ENCODE data around the gene TSSK2. TPM values are rescaled to one million over a fixed set of nuclear protein-coding genes. Genes with fewer than 3 reads are reported as not detected.

Gene TSSK2
- total RNA-seq, 2 experiments from 2014 or later: not detected

- no TSS peak for BruUV-seq (replicated peaks)
- no peak overlapping the region for H2AFZ ChIP-seq (ENCODE audit: low read length)
- no peaks in the 10 kb centered on the region for H3K9me2 ChIP-seq (ENCODE audit: insufficient read depth, low read length)
- no peaks in the 10 kb centered on the region for H3K36me3 ChIP-seq (ENCODE audit: insufficient read depth, low read length)
- no peak for DNase-seq (ENCODE audit: low spot score)
- peaks cover 30% of the 10 kb centered on the region for H3K4me1 ChIP-seq (ENCODE audit: insufficient read depth, low read length, poor library complexity, severe bottlenecking)
- ChIA-PET POLR2A (no interaction called here), CTCF (ENCODE audit: unreplicated experiment) (no interaction called here)
- H4K20me1 ChIP-seq (ENCODE audit: insufficient read depth, low read length): peaks cover 7% of the 10 kb centered on the region; the same call in 1 of the 2 replicates
- intact Hi-C loops (cut with micrococcal nuclease; ENCODE audit: unreplicated experiment): no loop called here
- H3K4me3 ChIP-seq (ENCODE audit: low read depth, low read length, poor library complexity, severe bottlenecking): no peak overlapping the region
- H3K4me2 ChIP-seq (ENCODE audit: low read length): no peak overlapping the region
- H3K27ac ChIP-seq (ENCODE audit: low read depth, low read length, poor library complexity, severe bottlenecking): no peak overlapping the region
- H3K79me2 ChIP-seq (ENCODE audit: insufficient read depth, low read depth, low read length): peaks cover 28% of the 10 kb centered on the region
- no peak for TF ChIP-seq EZH2phosphoT487 (IDR thresholded peaks at IDR 0.05; ENCODE audit: borderline replicate concordance, low read depth, low read length)
- TF ChIP-seq CTCF (conservative IDR thresholded peaks at IDR 0.05; ENCODE audit: low read length): no peak
- H3K9me3 ChIP-seq (ENCODE audit: low read length): no peaks in the 10 kb centered on the region
These were observed 7.2 kb upstream of the TSSK2 start for GRCh38 chr22:19123936-19124335.

GRCh38 chr22:19124377-19124776 lies 6.7 kb upstream of the TSSK2 start:
- no peak for DNase-seq (ENCODE audit: low spot score)
- Histone ChIP-seq H3K4me1 (ENCODE audit: insufficient read depth, low read length, poor library complexity, severe bottlenecking) (peaks cover 30% of the 10 kb centered on the region), H3K9me3 (ENCODE audit: low read length) (no peaks in the 10 kb centered on the region), H2AFZ (ENCODE audit: low read length) (no peak overlapping the region), H3K4me3 (ENCODE audit: low read depth, low read length, poor library complexity, severe bottlenecking) (no peak overlapping the region), H3K9me2 (ENCODE audit: insufficient read depth, low read length) (no peaks in the 10 kb centered on the region), H4K20me1 (ENCODE audit: insufficient read depth, low read length) (0 out of 2 replicates have a peak, but pooled peaks cover 4% of the 10 kb centered on the region), H3K36me3 (ENCODE audit: insufficient read depth, low read length) (no peaks in the 10 kb centered on the region), H3K27ac (ENCODE audit: low read depth, low read length, poor library complexity, severe bottlenecking) (no peak overlapping the region), H3K4me2 (ENCODE audit: low read length) (no peak overlapping the region), H3K79me2 (ENCODE audit: insufficient read depth, low read depth, low read length) (peaks cover 24% of the 10 kb centered on the region)
- BruUV-seq (replicated peaks): no TSS peak
- intact Hi-C loops (cut with micrococcal nuclease; ENCODE audit: unreplicated experiment): no loop called here
- CTCF ChIA-PET (ENCODE audit: unreplicated experiment): no interaction called here
- no peak for TF ChIP-seq EZH2phosphoT487 (IDR thresholded peaks at IDR 0.05; ENCODE audit: borderline replicate concordance, low read depth, low read length)
- no peak for TF ChIP-seq CTCF (conservative IDR thresholded peaks at IDR 0.05; ENCODE audit: low read length)
- POLR2A ChIA-PET: no interaction called here

GRCh38 chr22:19125011-19125410 lies 6.1 kb upstream of the TSSK2 start:
- CTCF ChIA-PET (ENCODE audit: unreplicated experiment): no interaction called here
- Histone ChIP-seq H3K9me3 (ENCODE audit: low read length) (no peaks in the 10 kb centered on the region), H3K27ac (ENCODE audit: low read depth, low read length, poor library complexity, severe bottlenecking) (no peak overlapping the region), H3K79me2 (ENCODE audit: insufficient read depth, low read depth, low read length) (peaks cover 18% of the 10 kb centered on the region), H4K20me1 (ENCODE audit: insufficient read depth, low read length) (0 out of 2 replicates have a peak, but pooled peaks cover 1% of the 10 kb centered on the region), H3K4me3 (ENCODE audit: low read depth, low read length, poor library complexity, severe bottlenecking) (no peak overlapping the region), H3K4me1 (ENCODE audit: insufficient read depth, low read length, poor library complexity, severe bottlenecking) (peaks cover 28% of the 10 kb centered on the region), H3K36me3 (ENCODE audit: insufficient read depth, low read length) (no peaks in the 10 kb centered on the region), H3K9me2 (ENCODE audit: insufficient read depth, low read length) (no peaks in the 10 kb centered on the region), H3K4me2 (ENCODE audit: low read length) (no peak overlapping the region), H2AFZ (ENCODE audit: low read length) (no peak overlapping the region)
- no TSS peak for BruUV-seq (replicated peaks)
- DNase-seq (ENCODE audit: low spot score): no peak
- POLR2A ChIA-PET: interaction anchor here (0.8 kb wide), 1 partner anchor 34 kb away, joined by 4 read pairs; no protein-coding TSS in a partner anchor
- TF ChIP-seq EZH2phosphoT487 (IDR thresholded peaks at IDR 0.05; ENCODE audit: borderline replicate concordance, low read depth, low read length): no peak
- TF ChIP-seq CTCF (conservative IDR thresholded peaks at IDR 0.05; ENCODE audit: low read length): no peak
- intact Hi-C loops (cut with micrococcal nuclease; ENCODE audit: unreplicated experiment): no loop called here
